CD4-positive, alpha-beta T cell treated with Interleukin-6 for 4 hours (primary cell): Measurements from ENCODE around the gene PKM.
"Not testable (repeated sequence)": the region's sequence is repeated elsewhere in the genome, so short reads cannot be mapped to it uniquely, and the experiment has no call there.

Experiments
- DNase-seq: peaks from one replicate; pipeline ENCODE4 v3.0.0-alpha.2; 2020; ENCODE audit warnings: mixed read lengths

The PKM gene

DNA sequence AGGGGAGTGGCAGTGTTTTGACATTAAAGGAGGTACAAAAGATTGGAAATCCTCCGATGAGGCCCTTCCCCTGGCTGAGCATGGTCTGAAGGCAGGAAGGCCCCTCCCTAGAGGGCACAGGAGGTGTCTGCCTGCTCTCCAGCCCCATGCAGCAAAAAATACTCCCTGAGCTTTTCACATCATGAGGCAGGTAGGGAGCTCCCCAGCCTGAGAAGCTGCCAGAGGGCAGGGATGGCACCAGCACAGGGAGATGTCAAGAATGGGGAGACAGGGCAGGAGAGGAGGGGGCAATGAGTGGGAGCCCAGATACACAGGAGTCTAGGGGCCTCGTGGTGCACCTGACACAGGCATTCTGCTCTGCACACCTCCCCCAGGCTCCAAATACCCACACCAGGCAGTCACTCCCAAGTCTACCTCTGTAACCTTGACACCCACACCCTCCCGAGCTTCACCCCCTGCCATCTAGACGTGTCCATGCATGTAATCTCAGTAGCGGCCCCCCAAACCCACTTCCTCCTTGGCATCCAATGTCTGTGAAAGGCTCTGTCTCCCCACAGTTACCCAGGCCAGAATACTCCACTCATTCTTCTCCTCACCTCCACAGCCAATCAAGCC, 56.3 kb downstream of the PKM start:
- DNase-seq, result no peak

GRCh38 chr15:72173864-72174550, 57.0 kb downstream of the PKM start:
- DNase-seq, result no peak

GRCh38 chr15:72173401-72173800, 57.6 kb downstream of the PKM start:
- no peak for DNase-seq

DNA sequence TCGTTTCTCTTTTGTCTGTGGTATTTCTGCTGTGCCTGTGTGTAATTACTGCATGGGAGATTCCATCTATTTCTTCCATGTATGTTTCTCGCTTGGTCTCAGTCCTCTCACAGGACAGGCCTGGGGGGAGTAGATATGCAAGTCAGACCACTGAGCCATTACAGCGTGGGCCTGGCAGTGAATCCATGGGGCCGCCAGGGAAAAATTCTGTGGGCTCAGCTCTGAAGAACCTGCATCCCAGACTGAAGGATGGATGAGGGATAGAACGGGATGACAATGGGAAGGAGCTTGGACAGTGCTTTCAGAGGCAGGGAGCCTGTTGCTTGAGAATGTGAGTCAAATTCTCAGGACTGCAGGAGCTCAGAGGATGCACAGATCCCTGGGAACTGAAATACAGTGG, 58.2 kb downstream of the PKM start:
- DNase-seq, result no peak

DNA sequence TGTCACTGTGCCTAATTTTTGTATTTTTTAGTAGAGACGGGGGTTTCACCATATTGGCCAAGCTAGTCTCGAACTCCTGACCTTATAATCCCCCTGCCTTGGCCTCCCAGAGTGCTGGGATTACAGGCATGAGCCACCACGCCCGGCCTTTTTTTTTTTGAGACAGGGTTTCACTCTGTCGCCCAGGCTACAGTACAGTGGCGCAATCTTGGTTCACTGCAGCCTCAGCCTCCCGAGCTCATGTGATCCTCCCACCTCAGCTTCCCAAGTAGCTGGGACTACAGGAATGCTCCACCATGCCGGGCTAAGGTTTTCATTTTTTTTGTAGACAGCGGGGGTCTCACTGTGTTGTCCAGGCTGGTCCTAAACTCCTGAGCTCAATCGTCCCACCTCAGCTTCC, 59.0 kb downstream of the PKM start:
- not testable (repeated sequence) for DNase-seq

DNA sequence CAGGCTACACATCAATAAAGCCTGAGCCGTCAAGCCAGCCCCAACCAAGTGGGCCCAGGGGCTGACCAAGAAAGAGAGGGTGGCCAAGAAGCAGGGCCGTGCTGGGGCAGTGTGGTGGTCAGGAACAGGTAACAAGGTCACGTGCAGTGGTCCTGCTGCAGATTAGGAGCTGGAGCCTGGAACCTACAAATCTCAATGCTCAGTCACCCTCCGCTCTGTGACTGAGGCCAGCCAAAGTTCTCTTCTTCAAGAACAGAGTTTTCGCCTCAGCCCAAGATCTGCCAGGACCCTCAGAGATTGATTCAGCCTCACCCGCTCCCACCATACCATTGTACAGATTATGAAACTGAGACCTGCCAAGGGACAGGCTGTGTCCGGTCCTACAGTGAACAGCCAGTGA, 60.3 kb downstream of the PKM start:
- no peak for DNase-seq

- DNase-seq, result no peak
Observed at GRCh38 chr15:72169921-72170611, 60.9 kb downstream of the PKM start.

GRCh38 chr15:72169236-72169920, 61.6 kb downstream of the PKM start:
- DNase-seq, result no peak

- no peak for DNase-seq
Observed at GRCh38 chr15:72168808-72169190, 62.2 kb downstream of the PKM start.

GRCh38 chr15:72168131-72168807, 62.7 kb downstream of the PKM start:
- DNase-seq, result no peak

DNA sequence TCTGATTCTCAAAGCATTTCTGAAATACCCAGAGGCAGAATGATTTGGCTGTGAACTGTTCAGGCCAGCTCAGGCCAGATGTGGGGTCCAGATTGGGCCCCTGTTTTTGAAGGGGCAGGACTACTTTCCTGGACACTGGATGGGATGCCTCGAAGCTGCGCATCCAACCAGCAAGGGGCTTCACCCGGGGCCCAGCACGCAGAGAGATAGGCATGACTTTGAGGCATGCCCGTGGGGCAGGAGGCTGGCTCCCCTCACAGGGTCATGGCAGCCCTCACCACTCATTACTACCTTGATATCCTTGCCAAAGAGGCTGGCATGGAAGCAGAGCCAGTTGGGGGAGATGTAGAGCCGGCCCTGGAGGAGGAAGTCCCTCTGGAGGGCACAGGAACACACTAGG, 63.5 kb downstream of the PKM start:
- DNase-seq, result no peak

- DNase-seq, result no peak
Observed at GRCh38 chr15:72166716-72167417, 64.1 kb downstream of the PKM start.

DNA sequence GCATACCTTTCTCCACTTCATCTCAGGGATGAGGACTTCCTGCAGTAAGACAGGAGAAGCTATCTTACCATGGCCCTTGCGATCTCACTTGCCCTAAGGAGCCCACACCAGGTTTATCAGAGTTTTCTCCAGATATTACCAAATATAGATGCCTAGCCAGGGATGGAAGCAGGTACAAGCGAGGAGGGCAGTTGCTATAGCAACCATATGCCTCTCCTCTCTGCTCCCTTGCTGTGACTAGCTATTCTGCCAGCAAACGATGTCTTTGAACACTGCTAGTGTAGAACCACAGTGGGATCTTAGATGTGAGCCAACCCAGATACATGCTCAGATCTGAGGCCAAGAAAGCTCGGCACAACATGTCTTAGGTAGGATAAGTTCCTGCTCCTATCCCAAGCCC, 67.3 kb downstream of the PKM start:
- no peak for DNase-seq

DNA sequence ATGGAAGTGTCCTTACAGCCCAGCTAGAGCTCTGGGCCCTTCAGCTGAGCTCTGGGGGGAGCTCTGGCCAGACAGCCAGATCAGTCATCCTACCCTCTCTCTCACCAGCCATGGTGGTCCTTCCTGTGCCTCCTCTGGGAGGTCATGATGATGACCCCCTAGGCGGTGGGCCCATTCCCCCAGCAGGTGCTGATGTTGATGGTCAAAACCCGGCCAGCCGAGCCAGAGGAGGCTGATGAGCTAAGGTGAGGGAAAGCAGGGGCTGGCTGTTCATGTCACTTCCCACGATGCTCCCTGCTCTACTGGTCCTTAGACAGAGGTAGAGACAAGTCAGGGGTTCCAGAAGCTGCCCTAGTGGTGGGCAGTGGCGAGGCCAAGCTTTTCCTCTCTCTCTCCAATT, 68.4 kb downstream of the PKM start:
- DNase-seq, result no peak

GRCh38 chr15:72161361-72162132, 69.4 kb downstream of the PKM start:
- no peak for DNase-seq

DNA sequence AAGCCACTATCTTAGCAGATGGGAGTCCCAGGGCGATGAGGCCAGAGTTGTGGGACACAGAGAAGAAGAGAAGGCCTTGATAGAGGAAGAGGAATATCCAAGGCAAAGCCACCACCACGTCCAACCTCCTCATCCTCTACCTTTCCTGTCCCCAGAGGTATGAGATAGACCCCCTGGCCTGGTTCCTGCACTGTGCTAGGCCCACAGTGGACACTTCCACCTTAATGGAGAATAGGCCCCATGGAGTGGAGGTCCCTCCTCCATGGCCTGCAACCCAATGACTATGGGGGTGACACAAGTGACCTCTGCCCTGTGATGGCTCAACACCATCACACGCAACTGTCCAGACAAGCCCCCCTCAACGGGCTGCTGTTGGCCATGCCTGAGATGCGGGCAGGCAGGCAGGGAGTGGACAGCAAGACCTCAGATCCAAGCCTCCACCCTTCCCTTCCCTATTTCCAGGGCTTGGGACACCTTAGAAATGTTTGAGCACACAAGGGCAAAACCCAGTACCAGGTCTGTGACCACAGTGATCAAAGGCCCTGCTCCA, 70.2 kb downstream of the PKM start:
- DNase-seq, result no peak

GRCh38 chr15:72156928-72157327, 74.1 kb downstream of the PKM start:
- DNase-seq, result no peak

- DNase-seq, result peak; percentile 85
Observed at GRCh38 chr15:72155635-72156616, 75.1 kb downstream of the PKM start.

GRCh38 chr15:72155003-72155621, 75.9 kb downstream of the PKM start:
- no peak for DNase-seq

DNA sequence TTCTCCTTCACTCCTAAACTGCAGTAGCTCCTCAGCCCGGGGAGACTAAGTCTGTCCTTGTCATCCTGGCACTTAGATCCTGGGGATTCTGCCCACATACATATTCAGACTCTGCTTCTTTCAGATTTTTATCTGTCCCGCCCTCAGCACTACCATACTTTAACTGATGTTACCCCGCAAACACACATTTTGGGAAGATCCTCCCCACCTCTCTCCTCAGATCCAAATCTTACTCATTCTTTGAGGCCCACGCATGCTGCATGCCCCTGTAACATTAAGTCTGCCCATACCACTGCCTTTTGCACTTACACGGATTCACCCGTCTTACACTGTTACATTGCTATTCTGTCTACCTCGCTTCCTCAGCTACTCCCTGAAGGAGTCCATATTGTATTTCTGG, 76.7 kb downstream of the PKM start:
- DNase-seq, result no peak
